SK-N-SH (cell line): ENCODE measurements around the gene UTP25. TPM values are rescaled to one million over a fixed set of nuclear protein-coding genes. Genes with fewer than 3 reads are reported as not detected.

Experiments
- CTCF ChIA-PET: fragments of 300-600, 350-600 bp; formaldehyde crosslinking; extraction: SDS; loops from one replicate; lab custom pipeline; 2021; lab: Yijun Ruan, JAX
- POLR2A ChIA-PET: fragments of 350-600 bp; sonication (Branson Sonifier 250); formaldehyde crosslinking; extraction: SDS; loops from one replicate; lab custom pipeline; 2020; ENCODE audit warnings: antibody characterized with exemption, inconsistent platforms; lab: Yijun Ruan, JAX
- DNase-seq: peaks from one replicate; pipeline ENCODE4 v3.0.0; 2012
- H2AFZ ChIP-seq: fragments of 200-600 bp; sonication (generic); 2 replicates; pipeline ENCODE4 v1.8.1; 2016; ENCODE audit warnings: antibody characterized with exemption, mild to moderate bottlenecking, low read depth
- H3F3A ChIP-seq: fragments of 200-600 bp; sonication (generic); replicated peaks from 2 replicates; pipeline ENCODE3; 2016; ENCODE audit warnings: antibody characterized with exemption, mild to moderate bottlenecking; ENCODE audit not compliant: insufficient read depth
- H3K27ac ChIP-seq, 2 experiments: fragments of 200-500 bp in 1 of 2; fragments of 200-600 bp in 1 of 2; sonication (Bioruptor generic) in 1 of 2; sonication (generic), shearing (Covaris generic) in 1 of 2; 2 replicates each; pipeline versions ENCODE4 v1.5.1 to v1.6.1; 2014 to 2016; ENCODE audit warnings: low read depth in 2 of 2, inconsistent platforms in 1 of 2, low read length in 1 of 2, mild to moderate bottlenecking in 1 of 2, mixed read lengths in 1 of 2
- H3K27me3 ChIP-seq: fragments of 200-600 bp; sonication (generic), shearing (Covaris generic); 2 replicates; pipeline ENCODE4 v1.6.1; 2016; ENCODE audit warnings: mixed run types; ENCODE audit not compliant: insufficient read depth
- H3K36me3 ChIP-seq, 2 experiments: fragments of 200-500 bp in 1 of 2; fragments of 200-600 bp in 1 of 2; sonication (Bioruptor generic) in 1 of 2; sonication (generic) in 1 of 2; replicated peaks in 1 of 2; 2 replicates each; pipeline versions ENCODE3 to v1.5.1; 2014 to 2016; ENCODE audit warnings: low read length in 1 of 2, mild to moderate bottlenecking in 1 of 2; ENCODE audit not compliant: insufficient read depth in 2 of 2, control insufficient read depth in 1 of 2
- H3K4me1 ChIP-seq, 2 experiments: fragments of 200-500 bp in 1 of 2; fragments of 200-600 bp in 1 of 2; sonication (Bioruptor generic) in 1 of 2; sonication (generic), shearing (Covaris generic) in 1 of 2; 2 replicates each; pipeline versions ENCODE4 v1.5.1 to v1.6.1; 2014 to 2016; ENCODE audit warnings: low read depth in 1 of 2, low read length in 1 of 2, mixed run types in 1 of 2; ENCODE audit not compliant: insufficient read depth in 2 of 2, control insufficient read depth in 1 of 2
- H3K4me2 ChIP-seq: fragments of 200-600 bp; sonication (generic), shearing (Covaris generic); 2 replicates; pipeline ENCODE4 v1.6.1; 2017; ENCODE audit warnings: mixed run types
- H3K4me3 ChIP-seq, 2 experiments: fragments of 200-500 bp in 1 of 2; fragments of 200-600 bp in 1 of 2; sonication (Bioruptor generic) in 1 of 2; sonication (generic), shearing (Covaris generic) in 1 of 2; 2 replicates each; pipeline versions ENCODE4 v1.5.1 to v1.8.1; 2014 to 2016; ENCODE audit warnings: low read depth in 2 of 2, inconsistent platforms in 1 of 2, low read length in 1 of 2, mild to moderate bottlenecking in 1 of 2, mixed read lengths in 1 of 2, moderate library complexity in 1 of 2
- H3K79me2 ChIP-seq: fragments of 200-600 bp; sonication (generic); 2 replicates; pipeline ENCODE4 v1.8.1; 2017; ENCODE audit warnings: mild to moderate bottlenecking; ENCODE audit not compliant: insufficient read depth
- H3K9ac ChIP-seq: fragments of 200-600 bp; sonication (generic); 2 replicates; pipeline ENCODE4 v1.6.1; 2017; ENCODE audit warnings: mixed run types
- H3K9me2 ChIP-seq: fragments of 200-600 bp; sonication (generic); 2 replicates; pipeline ENCODE4 v1.6.1; 2017; ENCODE audit warnings: mixed run types
- H3K9me3 ChIP-seq: fragments of 200-600 bp; sonication (generic); 2 replicates; pipeline ENCODE4 v1.6.1; 2017; ENCODE audit warnings: mixed run types, mild to moderate bottlenecking, moderate library complexity
- H4K20me1 ChIP-seq: fragments of 200-600 bp; sonication (generic); 2 replicates; pipeline ENCODE4 v1.6.1; 2017; ENCODE audit warnings: mild to moderate bottlenecking, mixed run types; ENCODE audit not compliant: insufficient read depth
- CHD2 ChIP-seq: fragments of 150-350 bp; IDR thresholded peaks from 2 replicates; pipeline ENCODE4 v1.6.1; 2018; ENCODE audit warnings: low read length; ENCODE audit not compliant: partially characterized antibody
- EP300 ChIP-seq, 2 experiments: IDR thresholded peaks; 2 replicates each; pipeline versions ENCODE4 v1.4.0 to v1.6.1; 2012; ENCODE audit warnings: borderline replicate concordance in 1 of 2, low read depth in 1 of 2, low read length in 1 of 2
- EZH2phosphoT487 ChIP-seq: fragments of 200-600 bp; sonication (generic); IDR thresholded peaks from 2 replicates; pipeline ENCODE4 v1.6.1; 2017; ENCODE audit warnings: low read depth, mixed run types, mild to moderate bottlenecking, antibody characterized with exemption, moderate library complexity, borderline replicate concordance
- FOXM1 ChIP-seq: IDR thresholded peaks from 2 replicates; pipeline ENCODE4 v1.4.0; 2012; ENCODE audit warnings: low read depth, mild to moderate bottlenecking
- GABPA ChIP-seq: IDR thresholded peaks from 2 replicates; pipeline ENCODE4 v1.4.0; 2012; ENCODE audit warnings: low read depth, mild to moderate bottlenecking
- GATA2 ChIP-seq: sonication (generic); formaldehyde crosslinking; IDR thresholded peaks from 2 replicates; pipeline ENCODE4 v1.5.0; 2020; ENCODE audit warnings: mild to moderate bottlenecking, missing genetic modification reagents
- IRF3 ChIP-seq: fragments of 150-350 bp; IDR thresholded peaks from 2 replicates; pipeline ENCODE4 v1.6.1; 2016; ENCODE audit warnings: mild to moderate bottlenecking, low read depth, low read length
- JUND ChIP-seq: IDR thresholded peaks from 2 replicates; pipeline ENCODE4 v1.4.0; 2012
- MEF2A ChIP-seq: IDR thresholded peaks from 2 replicates; pipeline ENCODE4 v1.4.0; 2012; ENCODE audit warnings: low read depth, borderline replicate concordance
- MXI1 ChIP-seq: IDR thresholded peaks from 2 replicates; pipeline ENCODE4 v1.6.1; 2012; ENCODE audit warnings: mild to moderate bottlenecking, low read depth, low read length, improper control_type of control experiment
- RAD21 ChIP-seq: IDR thresholded peaks from 2 replicates; pipeline ENCODE4 v1.6.1; 2012; ENCODE audit warnings: mild to moderate bottlenecking, low read length
- RCOR1 ChIP-seq: fragments of 150-350 bp; IDR thresholded peaks from 2 replicates; pipeline ENCODE4 v1.6.1; 2017; ENCODE audit warnings: antibody characterized with exemption, low read length
- SIN3A ChIP-seq: IDR thresholded peaks from 2 replicates; pipeline ENCODE4 v1.6.1; 2012; ENCODE audit warnings: low read depth, mild to moderate bottlenecking, low read length, moderate library complexity, borderline replicate concordance
- TAF1 ChIP-seq: IDR thresholded peaks from 2 replicates; pipeline ENCODE4 v1.6.1; 2012; ENCODE audit warnings: low read depth, mild to moderate bottlenecking, low read length, moderate library complexity, borderline replicate concordance
- TEAD4 ChIP-seq: IDR thresholded peaks from 2 replicates; pipeline ENCODE4 v1.4.0; 2012; ENCODE audit warnings: mild to moderate bottlenecking, borderline replicate concordance; ENCODE audit not compliant: insufficient read depth
- USF1 ChIP-seq: IDR thresholded peaks from 2 replicates; pipeline ENCODE4 v1.4.0; 2012; ENCODE audit warnings: low read depth, borderline replicate concordance
- USF2 ChIP-seq: fragments of 150-350 bp; IDR thresholded peaks from 2 replicates; pipeline ENCODE4 v1.6.1; 2017; ENCODE audit warnings: antibody characterized with exemption, low read length, low read depth, borderline replicate concordance
- YY1 ChIP-seq: IDR thresholded peaks from 2 replicates; pipeline ENCODE4 v1.4.0; 2012; ENCODE audit warnings: low read depth, mild to moderate bottlenecking
- ZBTB33 ChIP-seq: IDR thresholded peaks from 2 replicates; pipeline ENCODE4 v1.4.0; 2012; ENCODE audit warnings: low read depth, borderline replicate concordance
- WGBS: methylation state at CpG from one replicate; pipeline ENCODE4 v1.1.6; 2017; ENCODE audit warnings: low lambda C conversion rate; 5-methylcytosine and 5-hydroxymethylcytosine counted together
- polyA plus RNA-seq, 3 experiments: library from polyadenylated mRNA; depleted of rRNA; stranded (reverse); fragments of >200 nt; gene quantifications; 2 replicates each; pipeline ENCODE4 v1.2.3, GENCODE V29; 2012

The UTP25 gene
- polyA plus RNA-seq, 1 of the 3 experiments (the other 2 are of a cell fraction) = 6.3 TPM

GRCh38 chr1:209883341-209883971 lies 55.7 kb downstream of the UTP25 start (continued):
- TF ChIP-seq CHD2 (no peak), ZBTB33 (no peak), TEAD4 (no peak), YY1 (no peak)

- peaks cover 34% of the 10 kb centered on the region for H3F3A ChIP-seq
- peaks cover 30 to 45% of the 10 kb centered on the region in 2 experiments for H3K4me1 ChIP-seq
- no peaks in the 10 kb centered on the region for H3K79me2 ChIP-seq
- ChIA-PET POLR2A (no interaction called here), CTCF (interaction anchor here (1.5 to 3.4 kb wide), 2 partner anchors 12 to 24 kb away, joined by 3 to 18 read pairs; no protein-coding TSS in a partner anchor)
- no peaks in the 10 kb centered on the region for H3K9me3 ChIP-seq
- no peaks in the 10 kb centered on the region for H4K20me1 ChIP-seq
- H3K4me3 ChIP-seq = peak overlapping the region in 1 of 2 experiments; percentile 5; a peak in 1 of 4 replicates
- TF ChIP-seq EP300 (IDR thresholded peaks at IDR 0.05; ENCODE audit: borderline replicate concordance in 1 of 2, low read depth in 1 of 2, low read length in 1 of 2) (no peak), TAF1 (no peak), MEF2A (no peak), RCOR1 (no peak), USF2 (no peak), GATA2 (CRISPR knock-in tag) (no peak), EZH2phosphoT487 (no peak), JUND (no peak), IRF3 (no peak), GABPA (no peak), SIN3A (no peak), YY1 (no peak), FOXM1 (no peak), USF1 (no peak), CHD2 (no peak), RAD21 (no peak), MXI1 (no peak)
- H3K27ac ChIP-seq = peak overlapping the region; percentile 51 to 99; a peak in 3 of 4 replicates
- H2AFZ ChIP-seq = no peak overlapping the region
- H3K27me3 ChIP-seq = no peaks in the 10 kb centered on the region
- H3K9me2 ChIP-seq = no peaks in the 10 kb centered on the region
- no peak for DNase-seq
- peak overlapping the region; percentile 46 for H3K4me2 ChIP-seq
- H3K9ac ChIP-seq = peak overlapping the region; percentile 68
- H3K36me3 ChIP-seq = no peaks in the 10 kb centered on the region
- WGBS = 23% methylated on average over 4 of the region's 4 CpGs
Measured at GRCh38 chr1:209884249-209884648, 56.5 kb downstream of the UTP25 start.
